GM12873 (cell line): Measurements from ENCODE around the gene PHF10.

ENCODE experiments used
- TF ChIP-seq, protein P1 (sequence below): IDR thresholded peaks from 2 replicates; pipeline ENCODE4 v1.5.1; 2012; ENCODE audit warnings: low read depth, mild to moderate bottlenecking, moderate library complexity, low read length, control low read depth; ENCODE audit not compliant: insufficient read depth; ENCODE audit errors: missing control alignments

PHF10 gene

GRCh38 chr6:169724494-169725124 is at the start of gene PHF10:
TSS of gene PHF10 (minus strand) at chr6:169724500. CDS start at chr6:169723931, 569 bp downstream.
- TF ChIP-seq, protein P1, sequence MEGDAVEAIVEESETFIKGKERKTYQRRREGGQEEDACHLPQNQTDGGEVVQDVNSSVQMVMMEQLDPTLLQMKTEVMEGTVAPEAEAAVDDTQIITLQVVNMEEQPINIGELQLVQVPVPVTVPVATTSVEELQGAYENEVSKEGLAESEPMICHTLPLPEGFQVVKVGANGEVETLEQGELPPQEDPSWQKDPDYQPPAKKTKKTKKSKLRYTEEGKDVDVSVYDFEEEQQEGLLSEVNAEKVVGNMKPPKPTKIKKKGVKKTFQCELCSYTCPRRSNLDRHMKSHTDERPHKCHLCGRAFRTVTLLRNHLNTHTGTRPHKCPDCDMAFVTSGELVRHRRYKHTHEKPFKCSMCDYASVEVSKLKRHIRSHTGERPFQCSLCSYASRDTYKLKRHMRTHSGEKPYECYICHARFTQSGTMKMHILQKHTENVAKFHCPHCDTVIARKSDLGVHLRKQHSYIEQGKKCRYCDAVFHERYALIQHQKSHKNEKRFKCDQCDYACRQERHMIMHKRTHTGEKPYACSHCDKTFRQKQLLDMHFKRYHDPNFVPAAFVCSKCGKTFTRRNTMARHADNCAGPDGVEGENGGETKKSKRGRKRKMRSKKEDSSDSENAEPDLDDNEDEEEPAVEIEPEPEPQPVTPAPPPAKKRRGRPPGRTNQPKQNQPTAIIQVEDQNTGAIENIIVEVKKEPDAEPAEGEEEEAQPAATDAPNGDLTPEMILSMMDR: no peak

DNA sequence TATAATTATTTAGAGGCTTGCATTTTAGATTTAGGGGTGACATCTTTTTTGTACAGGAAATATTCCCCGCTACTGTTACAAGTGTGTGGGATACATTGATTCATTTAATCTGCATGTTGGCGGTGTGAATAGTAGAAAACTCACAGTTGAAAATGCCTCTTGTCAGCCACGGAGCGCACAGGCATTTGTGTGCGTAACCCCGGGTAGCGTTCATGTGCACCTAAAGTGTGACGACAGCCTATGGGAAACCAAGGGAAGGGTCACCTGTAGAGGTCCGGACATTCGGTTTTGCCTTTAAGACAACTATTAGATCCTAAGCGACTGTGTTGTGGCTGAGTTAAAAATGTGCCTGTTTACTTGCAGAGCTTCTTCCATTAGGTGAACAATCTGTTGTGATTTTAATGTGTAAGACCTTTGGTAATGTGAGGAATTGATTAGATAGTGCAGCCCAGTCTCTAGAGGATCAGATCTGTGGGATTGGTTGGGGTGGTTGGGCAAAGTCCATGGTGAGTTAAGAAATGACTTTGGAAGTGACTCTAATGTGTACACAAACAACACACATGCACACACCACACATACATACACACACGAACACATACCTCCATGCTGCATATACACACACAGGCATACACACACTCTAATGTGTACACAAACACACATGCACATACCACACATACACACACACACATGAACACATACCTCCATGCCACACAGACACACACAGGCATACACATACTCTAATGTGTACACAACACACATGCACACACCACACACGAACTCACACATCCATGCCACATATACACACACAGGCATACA is 42.8 kb upstream of the PHF10 start:
- TF ChIP-seq, protein P1: no peak

DNA sequence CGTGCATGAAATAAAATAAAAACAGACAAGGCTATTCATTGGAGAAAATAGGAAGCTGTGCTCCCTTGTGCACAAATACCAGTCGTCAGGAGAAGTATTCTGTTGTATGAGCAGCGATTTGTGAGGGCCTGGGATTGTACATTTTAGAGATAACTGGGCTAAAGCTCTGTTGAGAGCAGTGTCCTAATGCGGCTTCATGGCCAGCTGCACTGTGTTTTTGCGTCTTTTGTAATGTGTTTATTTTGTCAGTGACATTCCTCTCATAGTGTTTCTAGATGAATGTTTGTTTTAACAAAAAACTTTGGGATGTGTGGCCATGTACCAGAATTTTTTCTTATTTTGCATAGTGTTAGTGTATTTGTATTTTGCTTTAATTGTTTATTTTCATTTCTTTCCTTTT is 41.9 kb upstream of the PHF10 start:
- TF ChIP-seq, protein P1: no peak

GRCh38 chr6:169763881-169764280 is 39.6 kb upstream of the PHF10 start:
- TF ChIP-seq, protein P1: no peak

DNA sequence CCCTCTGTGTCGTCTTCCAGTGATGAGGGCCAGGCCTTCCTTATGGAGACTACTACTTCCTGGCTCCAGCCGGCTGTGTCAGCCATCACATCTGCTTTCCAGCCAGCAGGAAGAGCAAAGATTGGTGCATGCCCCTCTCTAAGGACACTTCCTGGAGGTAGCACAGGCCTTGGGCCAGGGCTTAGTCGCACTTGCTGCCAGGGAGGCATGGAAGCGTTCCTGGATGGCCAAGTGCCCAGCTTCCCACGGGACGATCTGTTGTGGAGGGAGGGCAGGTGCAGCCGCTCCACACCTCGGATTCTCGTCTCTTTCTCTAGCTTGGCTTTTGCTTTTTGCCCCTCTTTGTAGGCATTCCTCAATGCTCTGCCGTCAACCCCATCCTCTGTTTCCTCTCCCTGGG is 39.0 kb upstream of the PHF10 start:
- TF ChIP-seq, protein P1: no peak

GRCh38 chr6:169755162-169755561 is 30.9 kb upstream of the PHF10 start:
- TF ChIP-seq, protein P1: no peak

DNA sequence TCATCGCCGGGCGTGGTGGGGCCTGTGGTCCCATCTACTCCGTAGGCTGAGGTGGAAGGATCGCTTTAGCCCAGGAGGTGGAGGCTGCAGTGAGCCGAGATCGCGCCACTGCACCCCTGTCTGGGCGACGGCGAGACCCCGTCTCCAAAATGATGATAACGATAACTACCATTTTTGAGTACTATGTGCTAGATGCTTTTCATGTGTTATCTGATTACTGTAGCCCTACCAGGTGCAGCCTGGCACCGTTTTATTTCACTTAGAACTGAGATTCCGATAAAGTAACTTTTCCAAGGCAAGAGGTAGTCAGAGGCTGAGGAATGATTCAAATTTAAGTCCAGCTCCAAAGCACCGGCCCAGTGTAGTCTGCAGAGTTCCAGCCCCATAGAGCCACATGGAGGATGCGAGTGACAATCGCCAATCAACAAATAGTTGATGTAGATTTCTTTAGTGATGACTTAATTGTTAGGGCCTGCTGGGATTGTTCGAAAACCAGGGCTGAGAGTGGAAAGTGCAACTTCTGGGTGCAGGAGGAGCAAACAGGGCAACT is 27.8 kb upstream of the PHF10 start:
- TF ChIP-seq, protein P1: no peak
